Lower lobe of right lung (tissue), 2 donors: ENCODE measurements around the gene LATS2. TPM values are rescaled to one million over a fixed set of nuclear protein-coding genes. Genes with fewer than 3 reads are reported as not detected.

Experiments used
- ATAC-seq, 2 donors: fragments of 200-7000 bp; cut with Tn5 transposase; one replicate each; pipeline ENCODE4 v1.9.1; 2020 to 2022; ENCODE audit warnings: mild to moderate bottlenecking in 2 of 2, moderate library complexity in 2 of 2
- DNase-seq: peaks from one replicate; pipeline ENCODE4 v3.0.0-alpha.2; 2020
- H3K27ac ChIP-seq: fragments of 200-600 bp; one replicate; pipeline ENCODE4 v1.8.0; 2022
- H3K27me3 ChIP-seq: fragments of 200-600 bp; one replicate; pipeline ENCODE4 v1.8.0; 2022; ENCODE audit warnings: low read depth
- H3K36me3 ChIP-seq: fragments of 200-600 bp; one replicate; pipeline ENCODE4 v1.8.0; 2022; ENCODE audit warnings: mild to moderate bottlenecking
- H3K4me1 ChIP-seq: fragments of 200-600 bp; one replicate; pipeline ENCODE4 v1.8.0; 2022
- H3K4me3 ChIP-seq: fragments of 200-600 bp; one replicate; pipeline ENCODE4 v1.8.0; 2022; ENCODE audit warnings: mild to moderate bottlenecking
- H3K9me3 ChIP-seq: fragments of 200-600 bp; one replicate; pipeline ENCODE4 v1.8.0; 2022
- intact Hi-C: fragments of 100-400 bp; cut with DNase I; formaldehyde crosslinking; loops from one replicate; pipeline ENCODE4 v1.11.0; 2022
- total RNA-seq: library from RNA; stranded (reverse); fragmentation: NEBNext Ultra II Directional; extraction: Animal tissue kit (Norgen Biotek cat#: 25700); gene quantifications from one replicate; pipeline ENCODE4 v1.2.1, GENCODE V29; 2021
- TF ChIP-seq, protein P1 (sequence below): fragments of 200-600 bp; IDR thresholded peaks from one replicate; pipeline ENCODE4 v1.8.0; 2022; ENCODE audit warnings: antibody characterized with exemption, mild to moderate bottlenecking
- donor health status: DM: no; HTN: yes; CAD: no; lungs with severe emphysema.

LATS2 gene
- total RNA-seq, 1 donor from 2014 or later: 26.1 TPM

DNA sequence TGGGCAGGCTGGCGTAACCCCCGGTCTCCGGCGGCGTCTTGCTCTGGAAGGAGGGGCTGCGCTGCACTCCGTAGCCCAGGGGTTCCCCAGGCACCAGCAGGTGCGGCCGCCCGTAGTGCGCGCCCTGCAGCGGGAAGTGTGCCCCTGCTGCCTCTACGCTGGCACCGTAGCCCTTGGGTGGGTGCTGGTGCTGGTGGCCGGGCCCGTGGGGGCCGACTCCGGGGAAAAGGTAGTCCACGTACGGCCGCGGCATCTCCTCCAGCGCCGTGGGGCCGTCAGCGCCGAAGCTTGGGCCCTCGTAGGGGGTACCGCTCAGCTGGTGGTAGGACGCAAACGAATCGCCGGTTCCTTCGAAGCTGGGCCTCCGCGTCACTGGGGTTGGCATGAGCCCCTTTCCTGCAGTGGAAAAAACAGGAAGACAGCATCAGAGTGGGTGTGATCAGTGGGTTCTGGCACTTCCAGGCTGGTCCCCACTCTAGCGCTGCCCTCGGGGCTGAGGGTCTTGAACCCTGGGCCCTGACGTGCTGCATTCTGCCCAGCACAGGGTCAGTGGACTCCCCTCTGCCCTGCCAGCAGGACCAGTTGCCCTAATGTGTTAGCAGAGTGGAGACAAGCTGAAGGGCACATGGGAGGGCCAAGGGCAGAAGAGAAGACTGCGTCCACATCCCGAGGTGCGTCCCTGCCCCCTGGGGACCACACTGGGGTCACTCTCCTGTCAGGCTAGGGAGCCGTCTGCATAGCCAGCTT, 72.3 kb downstream of the LATS2 start:
- H3K36me3 ChIP-seq: peaks cover 68% of the 10 kb centered on the region
- ATAC-seq: peak; percentile 14 to 15
- intact Hi-C loops: no loop called here

DNA sequence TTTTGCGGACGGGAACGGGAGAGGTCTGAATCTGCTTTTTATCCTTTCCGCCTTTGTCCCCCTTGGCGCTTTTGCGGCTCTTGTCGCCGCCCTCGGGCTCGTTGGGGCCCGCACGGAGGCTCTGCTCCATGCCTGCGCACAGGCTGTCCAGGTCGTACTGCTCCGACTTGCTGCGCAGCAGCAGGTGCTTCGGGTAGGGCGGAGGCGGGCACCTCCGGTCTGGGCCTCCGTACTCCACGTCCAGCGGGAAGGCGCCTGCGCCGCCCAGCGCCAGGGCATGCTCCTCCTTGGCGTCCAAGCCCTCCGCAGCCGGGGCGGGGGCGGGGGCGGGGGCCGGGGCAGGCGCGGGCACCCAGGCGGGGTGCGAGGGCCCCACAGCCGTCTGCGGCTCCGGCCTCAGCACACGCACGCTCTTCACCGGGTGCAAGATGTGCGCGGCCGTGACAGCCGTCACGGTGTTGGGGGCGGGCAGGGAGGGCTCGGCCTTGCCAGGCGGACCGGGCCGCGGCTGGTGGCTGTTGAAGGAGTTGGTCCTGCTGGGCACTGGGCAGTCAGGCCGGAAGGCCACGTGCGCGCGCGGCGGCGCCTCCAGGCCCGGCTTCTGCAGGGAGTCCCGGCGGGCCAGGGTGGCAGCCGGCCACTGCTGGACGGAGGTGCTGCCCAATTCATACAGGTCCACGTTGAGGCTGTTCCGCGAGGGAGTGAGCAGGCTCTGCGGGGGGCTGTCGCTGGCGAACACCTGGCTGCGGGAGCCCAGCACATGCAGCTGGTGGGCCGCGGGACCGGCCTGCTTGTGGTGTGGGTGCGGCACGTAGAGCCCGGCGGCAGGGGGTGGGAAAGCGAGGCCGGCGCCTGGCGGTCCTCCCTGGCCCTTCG, 73.1 kb downstream of the LATS2 start:
- no peak overlapping the region for H3K27ac ChIP-seq
- intact Hi-C loops: no loop called here
- H3K9me3 ChIP-seq: no peaks in the 10 kb centered on the region
- no peak overlapping the region for H3K4me3 ChIP-seq
- DNase-seq (no peak), ATAC-seq (peak in 1 of 2 donors; percentile 9)
- TF ChIP-seq, protein P1, sequence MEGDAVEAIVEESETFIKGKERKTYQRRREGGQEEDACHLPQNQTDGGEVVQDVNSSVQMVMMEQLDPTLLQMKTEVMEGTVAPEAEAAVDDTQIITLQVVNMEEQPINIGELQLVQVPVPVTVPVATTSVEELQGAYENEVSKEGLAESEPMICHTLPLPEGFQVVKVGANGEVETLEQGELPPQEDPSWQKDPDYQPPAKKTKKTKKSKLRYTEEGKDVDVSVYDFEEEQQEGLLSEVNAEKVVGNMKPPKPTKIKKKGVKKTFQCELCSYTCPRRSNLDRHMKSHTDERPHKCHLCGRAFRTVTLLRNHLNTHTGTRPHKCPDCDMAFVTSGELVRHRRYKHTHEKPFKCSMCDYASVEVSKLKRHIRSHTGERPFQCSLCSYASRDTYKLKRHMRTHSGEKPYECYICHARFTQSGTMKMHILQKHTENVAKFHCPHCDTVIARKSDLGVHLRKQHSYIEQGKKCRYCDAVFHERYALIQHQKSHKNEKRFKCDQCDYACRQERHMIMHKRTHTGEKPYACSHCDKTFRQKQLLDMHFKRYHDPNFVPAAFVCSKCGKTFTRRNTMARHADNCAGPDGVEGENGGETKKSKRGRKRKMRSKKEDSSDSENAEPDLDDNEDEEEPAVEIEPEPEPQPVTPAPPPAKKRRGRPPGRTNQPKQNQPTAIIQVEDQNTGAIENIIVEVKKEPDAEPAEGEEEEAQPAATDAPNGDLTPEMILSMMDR: no peak
- H3K27me3 ChIP-seq: no peaks in the 10 kb centered on the region
- no peaks in the 10 kb centered on the region for H3K4me1 ChIP-seq
- peaks cover 75% of the 10 kb centered on the region for H3K36me3 ChIP-seq

More for the DNA sequence above, 72.3 kb downstream of the LATS2 start:
- no peaks in the 10 kb centered on the region for H3K4me1 ChIP-seq
- H3K27ac ChIP-seq: no peak overlapping the region
- no peaks in the 10 kb centered on the region for H3K27me3 ChIP-seq
- no peaks in the 10 kb centered on the region for H3K9me3 ChIP-seq
- no peak for DNase-seq
- TF ChIP-seq, protein P1: no peak
- H3K4me3 ChIP-seq: no peak overlapping the region

DNA sequence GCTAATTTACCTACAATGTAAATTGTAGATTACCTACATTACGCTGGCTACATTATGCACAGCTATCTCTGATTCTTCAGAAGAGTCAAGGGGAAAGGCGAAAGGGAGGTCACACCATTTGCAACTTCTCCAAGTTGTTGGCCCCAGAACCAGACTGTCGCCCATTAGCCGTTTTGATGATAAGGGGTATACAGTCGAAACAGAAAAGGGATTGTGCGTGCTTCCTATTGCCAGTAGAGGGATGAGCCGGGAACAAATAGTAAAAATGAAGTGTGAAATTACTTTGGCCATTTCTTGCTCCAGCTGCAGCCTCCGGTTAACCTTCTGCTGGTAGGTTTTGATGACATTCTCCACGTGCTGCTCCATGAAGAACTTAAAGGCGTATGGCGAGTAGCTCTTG, 73.8 kb downstream of the LATS2 start:
- Histone ChIP-seq H3K4me1 (no peaks in the 10 kb centered on the region), H3K27me3 (no peaks in the 10 kb centered on the region), H3K9me3 (no peaks in the 10 kb centered on the region), H3K27ac (no peak overlapping the region), H3K36me3 (peaks cover 81% of the 10 kb centered on the region), H3K4me3 (no peak overlapping the region)
- no peak for DNase-seq
- intact Hi-C loops: no loop called here
- TF ChIP-seq, protein P1: no peak
- no peak for ATAC-seq

DNA sequence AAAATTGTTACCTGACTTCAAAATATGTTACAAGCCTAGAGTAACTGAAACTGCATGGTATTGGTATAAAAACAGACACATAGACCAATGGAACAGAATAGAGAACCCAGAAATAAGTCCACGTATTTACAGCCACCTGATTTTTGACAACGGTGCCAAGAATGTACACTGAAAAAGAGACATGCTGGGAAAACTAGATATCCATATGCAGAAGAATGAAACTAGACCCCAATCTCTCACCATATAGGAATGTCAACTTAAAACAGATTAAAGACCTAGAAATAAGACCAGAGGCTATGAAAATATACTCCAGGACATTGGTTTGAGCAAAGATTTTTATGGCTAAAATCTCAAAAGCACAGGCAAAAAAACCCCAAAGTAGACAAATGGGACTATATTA, 76.5 kb downstream of the LATS2 start:
- intact Hi-C loops: no loop called here
- H3K4me3 ChIP-seq: no peak overlapping the region
- no peaks in the 10 kb centered on the region for H3K4me1 ChIP-seq
- ATAC-seq (no peak), DNase-seq (no peak)
- H3K9me3 ChIP-seq: no peaks in the 10 kb centered on the region
- H3K27me3 ChIP-seq: no peaks in the 10 kb centered on the region
- no peak overlapping the region for H3K27ac ChIP-seq
- H3K36me3 ChIP-seq: peaks cover 93% of the 10 kb centered on the region
- TF ChIP-seq, protein P1: no peak

DNA sequence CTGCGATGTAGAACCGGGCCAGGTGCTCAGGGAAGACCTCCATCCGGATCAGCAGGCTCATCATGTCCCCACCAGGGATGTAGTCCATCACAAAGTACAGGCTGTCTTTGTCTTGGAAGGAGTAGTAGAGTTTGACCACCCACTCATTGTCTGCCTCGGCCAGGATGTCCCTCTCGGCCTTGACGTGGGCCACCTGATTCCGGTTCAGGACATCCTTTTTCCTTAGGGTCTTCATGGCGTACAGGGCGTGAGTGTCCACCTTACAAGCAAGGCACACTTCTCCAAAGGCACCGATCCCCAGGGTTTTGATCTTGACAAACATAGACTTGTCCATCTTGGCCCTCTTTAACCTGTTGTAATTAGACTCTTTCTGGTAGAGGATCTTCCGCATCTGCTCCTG, 78.0 kb downstream of the LATS2 start:
- DNase-seq (peak; percentile 16), ATAC-seq (no peak)
- H3K4me1 ChIP-seq: no peaks in the 10 kb centered on the region
- intact Hi-C loops: no loop called here
- no peaks in the 10 kb centered on the region for H3K27me3 ChIP-seq
- TF ChIP-seq, protein P1: no peak
- no peak overlapping the region for H3K27ac ChIP-seq
- no peak overlapping the region for H3K4me3 ChIP-seq
- H3K36me3 ChIP-seq: peaks cover 93% of the 10 kb centered on the region
- no peaks in the 10 kb centered on the region for H3K9me3 ChIP-seq
